ENCODE data around the gene SH3GL3.

The SH3GL3 gene

GRCh38 chr15:83612898-83613635 lies 165.9 kb downstream of the SH3GL3 start:
- TF ChIP-seq EZH2phosphoT487 (conservative IDR thresholded peaks at IDR 0.05; ENCODE audit: low read length): no peak
- TF ChIP-seq CTCF (IDR thresholded peaks at IDR 0.05; ENCODE audit: insufficient read depth, low read length, poor library complexity, severe bottlenecking): no peak
- Histone ChIP-seq H3K9ac (ENCODE audit: low read length) (no peak overlapping the region), H3K27ac (ENCODE audit: low read depth, low read length) (no peak overlapping the region), H3K4me3 (ENCODE audit: insufficient read depth, low read length, poor library complexity, severe bottlenecking) (no peak overlapping the region), H3K36me3 (ENCODE audit: low read length) (no peaks in the 10 kb centered on the region), H4K20me1 (ENCODE audit: low read depth, low read length) (no peaks in the 10 kb centered on the region), H3K27me3 (ENCODE audit: low read length) (no peaks in the 10 kb centered on the region; the same call in 1 of the 2 replicates), H3K79me2 (ENCODE audit: insufficient read depth, low read length) (no peaks in the 10 kb centered on the region), H2AFZ (ENCODE audit: low read depth, low read length, severe bottlenecking) (no peak overlapping the region), H3K9me3 (ENCODE audit: insufficient read depth, low read length) (no peaks in the 10 kb centered on the region), H3F3A (ENCODE audit: insufficient read depth) (no peaks in the 10 kb centered on the region), H3K4me2 (ENCODE audit: low read depth, low read length, poor library complexity, severe bottlenecking) (no peak overlapping the region), H3K9me2 (replicated peaks; ENCODE audit: insufficient read depth, low read length) (no peaks in the 10 kb centered on the region)

- H3K4me2 ChIP-seq (ENCODE audit: low read depth, low read length, poor library complexity, severe bottlenecking): no peak overlapping the region
- no peaks in the 10 kb centered on the region for H3K36me3 ChIP-seq (ENCODE audit: low read length)
- no peaks in the 10 kb centered on the region for H4K20me1 ChIP-seq (ENCODE audit: low read depth, low read length)
- H3K9ac ChIP-seq (ENCODE audit: low read length): no peak overlapping the region
- H3K27ac ChIP-seq (ENCODE audit: low read depth, low read length): no peak overlapping the region
- no peaks in the 10 kb centered on the region for H3K9me2 ChIP-seq (replicated peaks; ENCODE audit: insufficient read depth, low read length)
- no peak overlapping the region for H2AFZ ChIP-seq (ENCODE audit: low read depth, low read length, severe bottlenecking)
- no peak overlapping the region for H3K4me3 ChIP-seq (ENCODE audit: insufficient read depth, low read length, poor library complexity, severe bottlenecking)
- no peaks in the 10 kb centered on the region; the same call in 1 of the 2 replicates for H3K27me3 ChIP-seq (ENCODE audit: low read length)
- H3F3A ChIP-seq (ENCODE audit: insufficient read depth): no peaks in the 10 kb centered on the region
- TF ChIP-seq CTCF (IDR thresholded peaks at IDR 0.05; ENCODE audit: insufficient read depth, low read length, poor library complexity, severe bottlenecking) (no peak), EZH2phosphoT487 (conservative IDR thresholded peaks at IDR 0.05; ENCODE audit: low read length) (no peak)
- H3K79me2 ChIP-seq (ENCODE audit: insufficient read depth, low read length): no peaks in the 10 kb centered on the region
- H3K9me3 ChIP-seq (ENCODE audit: insufficient read depth, low read length): no peaks in the 10 kb centered on the region
Measured at GRCh38 chr15:83613714-83614113, 166.6 kb downstream of the SH3GL3 start.

- no peak overlapping the region for H3K4me2 ChIP-seq (ENCODE audit: low read depth, low read length, poor library complexity, severe bottlenecking)
- H3K27ac ChIP-seq (ENCODE audit: low read depth, low read length): no peak overlapping the region
- no peaks in the 10 kb centered on the region; the same call in 1 of the 2 replicates for H3K27me3 ChIP-seq (ENCODE audit: low read length)
- H3K9ac ChIP-seq (ENCODE audit: low read length): no peak overlapping the region
- no peak overlapping the region for H2AFZ ChIP-seq (ENCODE audit: low read depth, low read length, severe bottlenecking)
- no peaks in the 10 kb centered on the region for H3F3A ChIP-seq (ENCODE audit: insufficient read depth)
- no peaks in the 10 kb centered on the region for H3K79me2 ChIP-seq (ENCODE audit: insufficient read depth, low read length)
- H3K9me2 ChIP-seq (replicated peaks; ENCODE audit: insufficient read depth, low read length): no peaks in the 10 kb centered on the region
- TF ChIP-seq EZH2phosphoT487 (conservative IDR thresholded peaks at IDR 0.05; ENCODE audit: low read length) (no peak), CTCF (IDR thresholded peaks at IDR 0.05; ENCODE audit: insufficient read depth, low read length, poor library complexity, severe bottlenecking) (no peak)
- no peaks in the 10 kb centered on the region for H4K20me1 ChIP-seq (ENCODE audit: low read depth, low read length)
- no peaks in the 10 kb centered on the region for H3K36me3 ChIP-seq (ENCODE audit: low read length)
- H3K9me3 ChIP-seq (ENCODE audit: insufficient read depth, low read length): no peaks in the 10 kb centered on the region
- no peak overlapping the region for H3K4me3 ChIP-seq (ENCODE audit: insufficient read depth, low read length, poor library complexity, severe bottlenecking)
Measured at GRCh38 chr15:83616840-83617239, 169.7 kb downstream of the SH3GL3 start.

Data from SU-DHL-6 (cell line).